GM21528 (cell line): ENCODE results near the gene SEMA6A.

Source experiments
- ATAC-seq: cut with Tn5 transposase; IDR thresholded peaks from one replicate; pipeline ENCODE4 v1.9.1; 2021; ENCODE audit warnings: mild to moderate bottlenecking, moderate library complexity; ENCODE audit not compliant: unreplicated experiment, low FRiP score

SEMA6A gene

GRCh38 chr5:116442931-116443551 is 131.6 kb downstream of the SEMA6A start:
- no peak for ATAC-seq

- ATAC-seq = no peak
Measured at GRCh38 chr5:116442095-116442534, 132.5 kb downstream of the SEMA6A start.

GRCh38 chr5:116441223-116441622 is 133.4 kb downstream of the SEMA6A start:
- ATAC-seq = no peak

- no peak for ATAC-seq
Measured at GRCh38 chr5:116440457-116441001, 134.1 kb downstream of the SEMA6A start.

DNA sequence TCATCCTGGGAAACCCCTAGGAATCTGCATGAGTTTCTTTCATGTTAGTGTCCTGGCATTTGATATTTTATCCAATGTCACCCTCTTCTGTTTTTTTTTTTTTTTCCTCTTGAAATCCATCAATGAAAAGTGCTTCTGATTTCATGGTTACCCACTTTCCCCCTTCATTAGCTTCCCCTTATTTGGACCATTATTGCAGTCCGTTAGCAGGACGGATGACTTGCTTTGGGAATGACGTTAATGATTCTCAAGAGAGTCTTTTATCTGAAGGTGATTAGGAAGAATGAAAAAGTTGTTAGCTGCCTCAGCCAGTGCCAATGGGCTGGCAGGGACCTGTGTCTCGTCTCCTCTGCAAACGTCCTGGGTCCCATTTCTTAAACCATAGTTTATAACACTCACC is 134.7 kb downstream of the SEMA6A start:
- no peak for ATAC-seq

DNA sequence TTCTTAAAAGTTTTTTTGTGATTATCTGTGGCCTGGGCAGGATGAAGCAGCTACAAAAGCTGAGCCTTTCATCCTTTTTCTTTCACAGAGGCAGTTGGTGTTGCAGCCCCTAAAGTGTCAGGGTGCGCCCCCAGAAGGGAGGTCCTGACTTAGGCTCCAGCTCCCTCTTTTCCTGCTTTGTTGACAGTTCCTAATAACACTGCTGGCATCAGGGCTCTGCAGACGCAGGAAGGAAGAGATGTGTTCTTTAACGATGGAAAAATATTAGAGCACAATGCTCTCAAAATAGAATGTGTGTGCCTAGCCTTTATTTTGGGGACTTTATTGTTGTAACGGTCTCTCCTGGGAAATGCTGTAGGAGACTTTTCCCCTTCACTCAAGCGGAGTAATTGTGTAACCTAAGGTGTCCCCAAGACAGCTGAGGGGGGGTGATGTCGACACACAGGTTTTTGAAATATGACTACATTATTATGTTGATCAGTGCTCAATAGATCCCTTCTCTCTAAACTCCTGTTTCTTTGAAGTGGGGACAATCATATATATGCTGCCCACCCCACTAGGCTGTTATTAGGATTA is 135.6 kb downstream of the SEMA6A start:
- ATAC-seq = no peak

DNA sequence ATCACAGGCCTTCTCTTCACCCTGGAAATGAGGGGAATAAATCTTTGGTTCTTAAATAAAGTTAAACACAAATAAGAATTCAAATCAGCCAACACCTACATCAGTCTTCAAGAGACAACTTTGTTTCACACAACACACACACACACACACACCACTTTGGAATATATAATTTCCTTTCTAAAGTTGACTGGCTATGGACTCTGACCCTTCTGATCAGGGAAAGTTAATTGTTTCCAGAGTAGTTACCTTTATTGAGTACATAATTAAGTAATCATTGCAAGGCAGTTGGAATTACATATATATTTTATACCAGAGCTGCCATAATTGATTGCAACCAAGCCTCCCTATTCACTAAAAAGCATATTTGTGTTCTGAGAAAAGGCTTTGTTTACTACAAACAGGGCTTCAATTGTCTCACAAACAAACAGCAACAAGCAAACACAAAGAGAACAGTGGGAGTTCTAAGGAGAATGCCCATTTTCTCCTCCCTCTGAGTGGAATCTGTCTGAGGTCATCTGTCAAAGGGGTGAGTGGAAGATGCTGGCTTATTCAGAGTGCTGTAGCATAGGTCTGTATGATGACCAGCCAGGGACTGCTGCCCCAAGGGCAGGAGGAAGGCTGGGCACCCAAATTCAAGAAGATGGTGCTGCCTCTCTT is 136.6 kb downstream of the SEMA6A start:
- ATAC-seq = no peak

- no peak for ATAC-seq
Measured at GRCh38 chr5:116437351-116437705, 137.3 kb downstream of the SEMA6A start.

DNA sequence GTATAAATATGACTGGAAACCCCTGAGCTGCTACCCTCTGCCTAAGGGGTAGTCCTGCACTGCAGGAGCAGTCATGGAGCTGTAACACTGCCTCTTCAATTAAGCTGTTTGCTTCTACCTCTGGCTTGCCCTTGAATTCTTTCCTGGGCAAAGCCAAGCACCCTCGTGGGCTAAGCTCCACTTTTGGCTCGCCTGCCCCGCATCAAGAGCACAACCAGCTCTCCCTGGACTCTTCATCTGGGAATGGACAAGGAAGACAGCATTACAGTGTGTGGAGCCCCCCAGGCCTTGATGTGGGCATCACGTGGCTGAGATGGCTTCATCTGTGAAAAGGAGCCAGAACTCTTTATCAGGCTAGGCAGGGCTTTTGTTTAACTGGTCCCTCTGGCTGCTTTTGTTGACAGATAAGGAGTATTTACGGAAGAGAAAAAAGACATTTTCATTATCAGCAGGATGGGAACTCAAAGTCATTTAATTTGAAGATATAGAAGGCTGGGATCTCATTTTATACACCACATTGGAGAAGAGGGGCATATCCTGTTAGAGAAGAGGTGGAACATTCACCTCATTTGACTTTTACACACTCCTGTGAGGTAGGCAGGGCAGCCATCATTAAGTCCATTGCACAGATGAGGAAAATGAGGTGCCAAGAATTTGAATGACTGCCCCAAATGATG is 137.8 kb downstream of the SEMA6A start:
- ATAC-seq = no peak

DNA sequence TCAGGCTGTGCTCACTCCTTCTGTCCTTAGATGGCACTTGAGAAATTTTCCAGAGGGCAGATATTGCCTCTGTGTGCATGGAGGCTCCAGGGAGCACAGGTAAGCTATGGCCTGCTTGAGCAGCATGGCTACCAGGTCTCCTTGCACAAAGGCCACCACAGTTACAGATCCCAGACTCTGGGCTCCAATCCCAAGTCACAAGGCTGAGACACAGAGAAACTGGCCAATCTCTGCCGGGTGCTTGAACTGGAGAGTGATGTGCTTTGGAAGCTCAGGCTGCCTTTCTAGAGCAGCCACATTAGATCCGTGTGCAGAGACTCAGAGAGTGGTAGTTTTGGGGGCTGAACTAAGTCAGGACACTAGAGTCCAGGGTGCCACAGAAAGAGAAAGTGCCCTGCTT is 145.7 kb downstream of the SEMA6A start:
- no peak for ATAC-seq

DNA sequence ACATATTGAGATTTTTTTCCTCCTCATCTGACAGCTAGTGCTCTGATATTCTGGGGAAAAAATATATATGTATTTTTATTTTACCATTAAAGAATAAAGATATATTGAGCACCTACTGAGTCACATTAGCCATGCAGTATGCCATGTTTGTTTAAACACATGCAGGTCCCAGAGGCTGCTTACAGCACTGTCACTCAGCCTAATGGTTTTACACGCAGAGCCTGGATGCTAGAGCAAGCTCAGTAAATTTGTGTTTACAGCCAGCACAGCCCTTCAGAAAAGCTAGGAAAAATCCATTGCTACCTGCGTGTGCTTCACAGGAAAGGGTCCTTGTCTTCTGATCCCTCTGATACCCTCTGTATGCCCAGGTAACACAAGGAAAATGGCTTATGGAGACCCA is 146.2 kb downstream of the SEMA6A start:
- no peak for ATAC-seq

- ATAC-seq = no peak
Measured at GRCh38 chr5:116424951-116425350, 149.7 kb downstream of the SEMA6A start.

DNA sequence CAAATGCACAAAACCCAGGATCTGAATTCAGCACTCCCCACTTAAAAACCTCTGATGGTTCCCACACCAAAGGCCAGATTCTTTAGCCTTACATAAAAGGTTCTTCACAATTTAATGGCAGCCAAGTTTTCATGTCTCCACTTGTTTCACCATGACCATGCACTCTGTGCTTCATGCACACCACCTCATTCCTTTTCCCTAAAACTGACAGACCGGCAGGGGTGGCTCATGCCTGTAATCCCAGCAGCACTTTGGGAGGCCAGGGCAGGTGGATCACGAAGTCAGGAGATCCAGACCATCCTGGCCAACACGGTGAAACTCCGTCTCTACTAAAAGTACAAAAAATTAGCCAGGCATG is 150.4 kb downstream of the SEMA6A start:
- ATAC-seq = no peak

GRCh38 chr5:116423587-116424257 is 150.9 kb downstream of the SEMA6A start:
- ATAC-seq = no peak

DNA sequence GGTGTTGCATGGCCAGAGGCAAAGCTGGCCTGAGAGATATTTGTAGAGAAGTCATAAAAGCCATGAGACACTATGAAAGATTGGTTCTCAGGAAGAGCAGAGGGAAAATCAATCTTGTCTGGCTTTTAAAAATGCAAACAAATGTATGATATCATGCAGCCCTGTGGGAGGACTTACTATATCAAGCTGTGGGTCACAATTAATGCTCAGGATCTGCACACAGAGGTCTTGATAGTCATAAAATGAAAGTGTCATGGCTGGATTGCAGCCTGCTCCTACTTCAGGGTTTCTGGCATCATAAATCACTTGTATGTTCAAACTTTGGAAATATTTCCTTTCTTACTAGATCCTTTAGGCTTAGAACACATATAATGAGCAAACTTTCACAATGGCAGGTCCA is 151.5 kb downstream of the SEMA6A start:
- no peak for ATAC-seq

- ATAC-seq = no peak
Measured at GRCh38 chr5:116421080-116421629, 153.5 kb downstream of the SEMA6A start.

DNA sequence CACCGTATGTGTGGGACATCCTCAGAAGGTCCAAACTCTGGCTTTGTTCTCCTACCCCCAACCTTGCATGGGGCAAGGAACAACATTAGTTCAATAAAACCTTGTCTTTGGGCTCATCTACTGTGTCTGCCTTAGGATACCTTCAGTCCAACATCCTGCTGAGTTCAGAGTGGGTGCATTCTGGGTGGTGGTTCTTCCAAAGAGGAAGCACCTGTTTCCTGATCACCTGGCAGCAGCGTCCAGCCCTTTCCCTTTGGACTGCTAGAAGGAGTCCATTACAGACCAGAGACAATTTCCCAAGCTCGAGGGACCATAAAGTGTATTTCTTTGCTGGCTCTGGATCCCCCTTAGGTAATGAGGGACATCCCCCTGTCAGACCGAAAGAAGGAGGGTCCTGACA is 154.1 kb downstream of the SEMA6A start:
- ATAC-seq = no peak

- ATAC-seq = no peak
Measured at GRCh38 chr5:116419258-116419657, 155.4 kb downstream of the SEMA6A start.

- ATAC-seq = no peak
Measured at GRCh38 chr5:116418774-116419173, 155.8 kb downstream of the SEMA6A start.

- ATAC-seq = no peak
Measured at GRCh38 chr5:116418016-116418415, 156.6 kb downstream of the SEMA6A start.

GRCh38 chr5:116415989-116416388 is 158.6 kb downstream of the SEMA6A start:
- ATAC-seq = no peak
